HepG2 (cell line): ENCODE data around the gene AP2S1. TPM values are rescaled to one million over a fixed set of nuclear protein-coding genes. Genes with fewer than 3 reads are reported as not detected.

Experiments used
- DMTF1 ChIP-seq: sonication (generic); formaldehyde crosslinking; IDR thresholded peaks from 2 replicates; pipeline ENCODE4 v1.4.0; 2020; ENCODE audit warnings: mild to moderate bottlenecking, missing genetic modification reagents
- GABPA ChIP-seq, 2 experiments: IDR thresholded peaks; 2 replicates each; pipeline ENCODE4 v1.6.1; 2011 to 2016; ENCODE audit warnings: low read depth in 2 of 2, low read length in 1 of 2, missing biosample characterization in 1 of 2, missing genetic modification characterization in 1 of 2
- KDM5A ChIP-seq: fragments of 200-600 bp; sonication (generic); IDR thresholded peaks from 2 replicates; pipeline ENCODE4 v1.7.0; 2018; ENCODE audit warnings: antibody characterized with exemption, mild to moderate bottlenecking, low read length, borderline replicate concordance
- KIAA2018 ChIP-seq: sonication (generic); formaldehyde crosslinking; IDR thresholded peaks from 2 replicates; pipeline ENCODE4 v1.5.0; 2020; ENCODE audit warnings: mild to moderate bottlenecking, missing genetic modification reagents, borderline replicate concordance
- PITX1 ChIP-seq: sonication (generic); formaldehyde crosslinking; IDR thresholded peaks from 2 replicates; pipeline ENCODE4 v1.5.1; 2020; ENCODE audit warnings: mild to moderate bottlenecking, missing genetic modification reagents
- RBAK ChIP-seq: sonication (generic); formaldehyde crosslinking; IDR thresholded peaks from 2 replicates; pipeline ENCODE4 v1.5.1; 2020; ENCODE audit warnings: mild to moderate bottlenecking, missing genetic modification reagents
- RELA ChIP-seq: sonication (generic); formaldehyde crosslinking; IDR thresholded peaks from 2 replicates; pipeline ENCODE4 v1.4.0; 2020; ENCODE audit warnings: missing genetic modification reagents
- SNAPC4 ChIP-seq: sonication (generic); formaldehyde crosslinking; IDR thresholded peaks from 2 replicates; pipeline ENCODE4 v1.4.0; 2020; ENCODE audit warnings: mild to moderate bottlenecking, missing genetic modification reagents
- SRSF9 ChIP-seq: fragments of 200-400 bp; formaldehyde crosslinking; IDR thresholded peaks from 2 replicates; pipeline ENCODE4 v1.6.1; 2018; ENCODE audit warnings: borderline replicate concordance, mild to moderate bottlenecking, low read depth, low read length; ENCODE audit not compliant: insufficient read depth, poor library complexity, severe bottlenecking
- ZNF121 ChIP-seq: sonication (generic); formaldehyde crosslinking; IDR thresholded peaks from 2 replicates; pipeline ENCODE4 v1.5.0; 2020; ENCODE audit warnings: mild to moderate bottlenecking, missing genetic modification reagents
- ZNF260 ChIP-seq: sonication (generic); formaldehyde crosslinking; IDR thresholded peaks from 2 replicates; pipeline ENCODE4 v1.4.0; 2020; ENCODE audit warnings: missing genetic modification reagents, low read depth, mild to moderate bottlenecking, borderline replicate concordance
- polyA plus RNA-seq, 8 experiments: library from polyadenylated mRNA; depleted of rRNA in 3 of 8; stranded (reverse) in 7 of 8; unstranded in 1 of 8; fragments of >200 nt; fragmentation: Illumina TruSeq in 4 of 8; extraction: Trizol in 4 of 8; gene quantifications; 2 replicates each; pipeline versions ENCODE4 v1.2.1 to v1.2.3, GENCODE V29; 2011 to 2016; ENCODE audit warnings: low read depth in 4 of 8, missing spikeins in 1 of 8, mixed read lengths in 1 of 8; ENCODE audit not compliant: insufficient read depth in 1 of 8
- total RNA-seq, 5 experiments: library from RNA; depleted of rRNA; stranded (reverse); fragments of >200 nt; fragmentation: Illumina TruSeq; extraction: Trizol; gene quantifications; 2 replicates each; pipeline ENCODE4 v1.2.3, GENCODE V29; 2016; ENCODE audit warnings: low read depth in 1 of 5

Gene AP2S1
- total and polyA plus RNA-seq, 2 of the 13 experiments (the other 11 are each of a cell fraction or from before 2014, with no cell fraction given) = 45.2 to 86.1 TPM

GRCh38 chr19:46856062-46857022 lies 5.7 kb upstream of the AP2S1 start (continued):
- TF ChIP-seq DMTF1 (no peak), RELA (CRISPR knock-in tag) (no peak), KDM5A (peak; percentile 66; the same call in 1 of the 2 replicates), GABPA (IDR thresholded peaks at IDR 0.05; ENCODE audit: low read depth, low read length) (peak; percentile 21; the same call in 1 of the 2 replicates), GABPA (CRISPR knock-in tag; IDR thresholded peaks at IDR 0.05; ENCODE audit: low read depth) (peak; percentile 53), SRSF9 (no peak), PITX1 (CRISPR knock-in tag) (no peak), ZNF260 (CRISPR knock-in tag) (no peak), KIAA2018 (CRISPR knock-in tag) (0 out of 2 replicates have a peak, but pooled peaks have one; percentile 36), SNAPC4 (0 out of 2 replicates have a peak, but pooled peaks have one; percentile 47), RBAK (CRISPR knock-in tag) (no peak), ZNF121 (CRISPR knock-in tag) (no peak)
